Measurements from ENCODE around the gene RFX2. TPM values are rescaled to one million over a fixed set of nuclear protein-coding genes. Genes with fewer than 3 reads are reported as not detected.

RFX2 gene
- polyA plus RNA-seq, 2 of the 4 experiments (the other 2 are of a cell fraction): 3.7 to 3.9 TPM

DNA sequence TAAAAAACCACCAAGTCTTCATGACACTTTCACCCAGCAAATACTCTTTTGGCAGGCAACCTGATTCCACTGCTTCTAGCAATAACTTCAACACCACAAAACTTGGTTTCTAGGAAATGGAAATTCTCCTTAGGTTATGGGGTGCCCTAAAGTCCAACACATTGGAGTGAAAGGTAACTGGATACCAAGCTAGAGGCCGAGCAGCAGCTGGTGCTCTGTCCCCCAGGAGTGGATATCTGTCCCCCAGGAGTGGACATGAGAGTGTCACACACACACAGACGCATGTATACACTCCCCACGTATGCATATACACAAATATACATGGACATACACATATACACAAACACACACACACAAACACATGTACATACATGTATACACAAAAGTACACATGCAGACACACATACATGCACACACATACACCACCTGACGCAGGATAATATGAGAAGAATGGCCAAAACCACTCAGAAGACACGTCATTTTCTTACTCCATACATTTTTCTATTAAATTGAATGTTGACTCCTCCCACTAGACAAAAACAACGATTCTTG, 50.8 kb downstream of the RFX2 start:
- no peak for ATAC-seq
- CTCF ChIA-PET: interaction anchor here (0.6 to 1.4 kb wide), 4 partner anchors 11 to 66 kb away, joined by 3 to 7 read pairs (median 3); no protein-coding TSS in a partner anchor
- TF ChIP-seq MAZ (IDR thresholded peaks at IDR 0.05; ENCODE audit: borderline replicate concordance, low read depth, low read length): no peak
- TF ChIP-seq, protein P1, sequence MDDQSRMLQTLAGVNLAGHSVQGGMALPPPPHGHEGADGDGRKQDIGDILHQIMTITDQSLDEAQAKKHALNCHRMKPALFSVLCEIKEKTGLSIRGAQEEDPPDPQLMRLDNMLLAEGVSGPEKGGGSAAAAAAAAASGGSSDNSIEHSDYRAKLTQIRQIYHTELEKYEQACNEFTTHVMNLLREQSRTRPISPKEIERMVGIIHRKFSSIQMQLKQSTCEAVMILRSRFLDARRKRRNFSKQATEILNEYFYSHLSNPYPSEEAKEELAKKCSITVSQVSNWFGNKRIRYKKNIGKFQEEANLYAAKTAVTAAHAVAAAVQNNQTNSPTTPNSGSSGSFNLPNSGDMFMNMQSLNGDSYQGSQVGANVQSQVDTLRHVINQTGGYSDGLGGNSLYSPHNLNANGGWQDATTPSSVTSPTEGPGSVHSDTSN (IDR thresholded peaks at IDR 0.05): no peak
- no peak for TF ChIP-seq ZNF302 (CRISPR knock-in tag; IDR thresholded peaks at IDR 0.05)
- TF ChIP-seq, protein P2, sequence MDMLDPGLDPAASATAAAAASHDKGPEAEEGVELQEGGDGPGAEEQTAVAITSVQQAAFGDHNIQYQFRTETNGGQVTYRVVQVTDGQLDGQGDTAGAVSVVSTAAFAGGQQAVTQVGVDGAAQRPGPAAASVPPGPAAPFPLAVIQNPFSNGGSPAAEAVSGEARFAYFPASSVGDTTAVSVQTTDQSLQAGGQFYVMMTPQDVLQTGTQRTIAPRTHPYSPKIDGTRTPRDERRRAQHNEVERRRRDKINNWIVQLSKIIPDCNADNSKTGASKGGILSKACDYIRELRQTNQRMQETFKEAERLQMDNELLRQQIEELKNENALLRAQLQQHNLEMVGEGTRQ (IDR thresholded peaks at IDR 0.05): no peak
- TF ChIP-seq, protein P3, sequence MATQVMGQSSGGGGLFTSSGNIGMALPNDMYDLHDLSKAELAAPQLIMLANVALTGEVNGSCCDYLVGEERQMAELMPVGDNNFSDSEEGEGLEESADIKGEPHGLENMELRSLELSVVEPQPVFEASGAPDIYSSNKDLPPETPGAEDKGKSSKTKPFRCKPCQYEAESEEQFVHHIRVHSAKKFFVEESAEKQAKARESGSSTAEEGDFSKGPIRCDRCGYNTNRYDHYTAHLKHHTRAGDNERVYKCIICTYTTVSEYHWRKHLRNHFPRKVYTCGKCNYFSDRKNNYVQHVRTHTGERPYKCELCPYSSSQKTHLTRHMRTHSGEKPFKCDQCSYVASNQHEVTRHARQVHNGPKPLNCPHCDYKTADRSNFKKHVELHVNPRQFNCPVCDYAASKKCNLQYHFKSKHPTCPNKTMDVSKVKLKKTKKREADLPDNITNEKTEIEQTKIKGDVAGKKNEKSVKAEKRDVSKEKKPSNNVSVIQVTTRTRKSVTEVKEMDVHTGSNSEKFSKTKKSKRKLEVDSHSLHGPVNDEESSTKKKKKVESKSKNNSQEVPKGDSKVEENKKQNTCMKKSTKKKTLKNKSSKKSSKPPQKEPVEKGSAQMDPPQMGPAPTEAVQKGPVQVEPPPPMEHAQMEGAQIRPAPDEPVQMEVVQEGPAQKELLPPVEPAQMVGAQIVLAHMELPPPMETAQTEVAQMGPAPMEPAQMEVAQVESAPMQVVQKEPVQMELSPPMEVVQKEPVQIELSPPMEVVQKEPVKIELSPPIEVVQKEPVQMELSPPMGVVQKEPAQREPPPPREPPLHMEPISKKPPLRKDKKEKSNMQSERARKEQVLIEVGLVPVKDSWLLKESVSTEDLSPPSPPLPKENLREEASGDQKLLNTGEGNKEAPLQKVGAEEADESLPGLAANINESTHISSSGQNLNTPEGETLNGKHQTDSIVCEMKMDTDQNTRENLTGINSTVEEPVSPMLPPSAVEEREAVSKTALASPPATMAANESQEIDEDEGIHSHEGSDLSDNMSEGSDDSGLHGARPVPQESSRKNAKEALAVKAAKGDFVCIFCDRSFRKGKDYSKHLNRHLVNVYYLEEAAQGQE (IDR thresholded peaks at IDR 0.05): no peak
- no peak for TF ChIP-seq HOXB13 (CRISPR knock-in tag; IDR thresholded peaks at IDR 0.05; ENCODE audit: low read depth)
- no peak for TF ChIP-seq RARB (CRISPR knock-in tag; IDR thresholded peaks at IDR 0.05)
- TF ChIP-seq SREBF2 (IDR thresholded peaks at IDR 0.05): no peak
- no peak for TF ChIP-seq CHD2 (IDR thresholded peaks at IDR 0.05; ENCODE audit: low read length, partially characterized antibody)
- TF ChIP-seq, protein P4, sequence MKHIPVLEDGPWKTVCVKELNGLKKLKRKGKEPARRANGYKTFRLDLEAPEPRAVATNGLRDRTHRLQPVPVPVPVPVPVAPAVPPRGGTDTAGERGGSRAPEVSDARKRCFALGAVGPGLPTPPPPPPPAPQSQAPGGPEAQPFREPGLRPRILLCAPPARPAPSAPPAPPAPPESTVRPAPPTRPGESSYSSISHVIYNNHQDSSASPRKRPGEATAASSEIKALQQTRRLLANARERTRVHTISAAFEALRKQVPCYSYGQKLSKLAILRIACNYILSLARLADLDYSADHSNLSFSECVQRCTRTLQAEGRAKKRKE (CRISPR knock-in tag; IDR thresholded peaks at IDR 0.05; ENCODE audit: low read depth): no peak
- TF ChIP-seq GATA3 (IDR thresholded peaks at IDR 0.05; ENCODE audit: borderline replicate concordance): no peak
- TF ChIP-seq TFCP2L1 (CRISPR knock-in tag; IDR thresholded peaks at IDR 0.05): no peak
- TF ChIP-seq, protein P5, sequence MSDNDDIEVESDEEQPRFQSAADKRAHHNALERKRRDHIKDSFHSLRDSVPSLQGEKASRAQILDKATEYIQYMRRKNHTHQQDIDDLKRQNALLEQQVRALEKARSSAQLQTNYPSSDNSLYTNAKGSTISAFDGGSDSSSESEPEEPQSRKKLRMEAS (IDR thresholded peaks at IDR 0.05): no peak
- no peak for TF ChIP-seq JUNB (IDR thresholded peaks at IDR 0.05)
- no peak for TF ChIP-seq JUN (IDR thresholded peaks at IDR 0.05)
- TF ChIP-seq KDM5A (IDR thresholded peaks at IDR 0.05): no peak
- TF ChIP-seq HEYL (CRISPR knock-in tag; IDR thresholded peaks at IDR 0.05): no peak
- no peak for TF ChIP-seq HDAC2 (IDR thresholded peaks at IDR 0.05)
- no peak for TF ChIP-seq EP300 (IDR thresholded peaks at IDR 0.05)
- WGBS (ENCODE audit: missing lambda C conversion rate): 84% methylated on average over 6 of the region's 6 CpGs
- H3K4me1 ChIP-seq: peaks cover 47% of the 10 kb centered on the region
- H3K9me3 ChIP-seq: no peaks in the 10 kb centered on the region
- no peak for DNase-seq (ENCODE audit: low read depth in 1 of 2, low spot score in 1 of 2)
- no peak for FAIRE-seq
- no peak overlapping the region for H3K27ac ChIP-seq
- POLR2A ChIA-PET: no interaction called here
- no peak overlapping the region for H3K4me3 ChIP-seq
- no peak overlapping the region for H3K4me2 ChIP-seq

DNA sequence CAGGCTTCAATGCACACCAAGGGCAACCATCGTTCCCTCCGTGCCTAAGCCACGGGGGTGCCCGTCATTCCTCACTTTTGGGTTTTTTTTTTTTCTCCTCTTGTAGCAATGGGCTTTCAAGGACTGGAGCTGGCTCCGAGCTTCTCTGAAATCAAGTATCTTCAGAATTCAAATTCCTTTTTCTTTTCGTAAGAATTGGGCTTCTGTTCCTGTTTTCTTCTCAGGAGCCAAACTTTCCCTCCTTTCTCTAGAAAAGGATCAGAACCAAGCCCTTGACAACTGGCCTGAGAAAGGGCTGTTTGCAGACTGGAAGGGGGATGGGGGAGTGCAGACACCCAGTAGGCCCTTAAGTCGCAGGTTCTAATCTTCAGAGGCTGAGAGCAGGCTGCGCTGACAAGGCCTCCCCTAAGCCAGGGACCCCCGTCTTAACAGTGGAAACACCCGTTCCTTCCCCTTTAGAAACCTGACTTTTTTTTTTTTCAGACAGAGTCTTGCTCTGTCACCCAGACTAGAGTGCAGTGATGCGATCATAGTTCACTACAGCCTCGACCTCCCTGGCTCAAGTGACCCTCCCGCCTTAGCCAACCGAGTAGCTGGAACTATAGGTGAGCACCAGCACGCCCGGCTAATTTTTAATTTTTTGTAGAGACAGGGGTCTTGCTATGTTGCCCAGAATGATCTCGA, 51.6 kb downstream of the RFX2 start:
- no peak for ATAC-seq

More for the DNA sequence above, 51.6 kb downstream of the RFX2 start:
- Histone ChIP-seq H3K4me1 (peaks cover 39% of the 10 kb centered on the region), H3K27ac (0 out of 6 replicates have a peak overlapping the region, but pooled peaks of 1 of the 2 experiments have one; percentile 75), H3K9me3 (no peaks in the 10 kb centered on the region), H3K4me2 (no peak overlapping the region), H3K4me3 (no peak overlapping the region)
- 92% methylated on average over 17 of the region's 17 CpGs for whole genome bisulfite sequencing (ENCODE audit: missing lambda C conversion rate)
- no peak for FAIRE-seq
- TF ChIP-seq, protein P6, sequence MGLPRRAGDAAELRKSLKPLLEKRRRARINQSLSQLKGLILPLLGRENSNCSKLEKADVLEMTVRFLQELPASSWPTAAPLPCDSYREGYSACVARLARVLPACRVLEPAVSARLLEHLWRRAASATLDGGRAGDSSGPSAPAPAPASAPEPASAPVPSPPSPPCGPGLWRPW (IDR thresholded peaks at IDR 0.05): no peak
- TF ChIP-seq CBX2 (IDR thresholded peaks at IDR 0.05; ENCODE audit: borderline replicate concordance, low read depth): no peak
- no peak for TF ChIP-seq ZSCAN20 (CRISPR knock-in tag; IDR thresholded peaks at IDR 0.05)
- POLR2A ChIA-PET: no interaction called here
- CTCF ChIA-PET: interaction anchor here (0.6 to 2.3 kb wide), 2 partner anchors 10 to 34 kb away, joined by 3 to 13 read pairs; no protein-coding TSS in a partner anchor
- DNase-seq (ENCODE audit: low read depth in 1 of 2, low spot score in 1 of 2): no peak
